HCT116 (cell line): ENCODE measurements around the gene LYRM9. TPM values are rescaled to one million over a fixed set of nuclear protein-coding genes. Genes with fewer than 3 reads are reported as not detected.

Experiments
- ATAC-seq: fragments of 200-7000 bp; cut with Tn5 transposase; 2 replicates; pipeline ENCODE4 v1.9.1; 2020; ENCODE audit warnings: mild to moderate bottlenecking, moderate library complexity
- BruUV-seq: library from RNA; stranded (reverse); fragments of 400-500 nt; replicated peaks from 2 replicates; lab custom pipeline; 2021; lab: Mats Ljungman, UMichigan
- CTCF ChIA-PET: fragments of 300-600 bp; sonication (Branson Sonifier 250); formaldehyde crosslinking; loops from one replicate; lab custom pipeline; 2021; ENCODE audit warnings: antibody characterized with exemption; lab: Charles Lee
- POLR2A ChIA-PET: fragments of 300-600, 350-600 bp; sonication (Branson Sonifier 250); formaldehyde crosslinking; loops from one replicate; lab custom pipeline; 2021; ENCODE audit warnings: antibody characterized with exemption; lab: Charles Lee
- RAD21 ChIA-PET, 2 experiments: fragments of 300-600 bp; sonication (Branson Sonifier 250); formaldehyde crosslinking; loops; one replicate each; lab custom pipeline; 2023; ENCODE audit warnings: low total read pairs in 2 of 2; ENCODE audit not compliant: uncharacterized antibody in 2 of 2, unreplicated experiment in 2 of 2, low non-redundant PET in 1 of 2; lab: Charles Lee
- DNase-seq: peaks from one replicate; pipeline ENCODE4 v3.0.0-alpha.2; 2010; ENCODE audit warnings: low read depth, low spot score
- H2AFZ ChIP-seq: fragments of 200-600 bp; shearing (Covaris generic), sonication (generic); 2 replicates; pipeline ENCODE4 v1.6.1; 2017; ENCODE audit warnings: low read depth, mixed run types, mixed read lengths, antibody characterized with exemption, low read length; ENCODE audit not compliant: poor library complexity, severe bottlenecking
- H3K27ac ChIP-seq: 2 replicates; pipeline ENCODE4 v1.5.1; 2012; ENCODE audit warnings: low read depth, low read length
- H3K27me3 ChIP-seq: fragments of 200-600 bp; sonication (generic); 2 replicates; pipeline ENCODE4 v1.6.1; 2016; ENCODE audit warnings: mixed run types, low read length, mixed read lengths; ENCODE audit not compliant: insufficient read depth
- H3K36me3 ChIP-seq, 2 experiments: fragments of 200-500 bp in 1 of 2; fragments of 200-600 bp in 1 of 2; sonication (Bioruptor generic) in 1 of 2; sonication (generic) in 1 of 2; 2 replicates each; pipeline versions ENCODE4 v1.5.1 to v1.6.1; 2014 to 2016; ENCODE audit warnings: low read length in 2 of 2, inconsistent platforms in 1 of 2, mixed read lengths in 1 of 2, mixed run types in 1 of 2; ENCODE audit not compliant: insufficient read depth in 2 of 2, control insufficient read depth in 1 of 2
- H3K4me1 ChIP-seq, 2 experiments: fragments of 200-600 bp in 1 of 2; sonication (generic) in 1 of 2; 2 replicates each; pipeline versions ENCODE4 v1.5.1 to v1.6.1; 2012 to 2017; ENCODE audit warnings: low read length in 2 of 2, inconsistent platforms in 1 of 2, mild to moderate bottlenecking in 1 of 2, mixed read lengths in 1 of 2, mixed run types in 1 of 2, moderate library complexity in 1 of 2; ENCODE audit not compliant: insufficient read depth in 2 of 2, control insufficient read depth in 1 of 2
- H3K4me2 ChIP-seq: fragments of 200-600 bp; sonication (generic); 2 replicates; pipeline ENCODE4 v1.6.1; 2017; ENCODE audit warnings: mixed run types, low read length, mixed read lengths
- H3K4me3 ChIP-seq, 2 experiments: fragments of 200-600 bp in 1 of 2; sonication (generic) in 1 of 2; replicated peaks in 1 of 2; 2 replicates each; pipeline ENCODE4 v1.5.1; 2011 to 2016; ENCODE audit warnings: low read length in 2 of 2, control low read depth in 1 of 2, low read depth in 1 of 2, mild to moderate bottlenecking in 1 of 2, mixed read lengths in 1 of 2, mixed run types in 1 of 2
- H3K79me2 ChIP-seq: fragments of 200-600 bp; sonication (generic); 2 replicates; pipeline ENCODE4 v1.6.1; 2017; ENCODE audit warnings: mild to moderate bottlenecking, mixed run types, low read length, moderate library complexity, mixed read lengths; ENCODE audit not compliant: insufficient read depth
- H3K9ac ChIP-seq: fragments of 200-600 bp; sonication (generic); 2 replicates; pipeline ENCODE4 v1.6.1; 2016; ENCODE audit warnings: low read length, mixed read lengths
- H3K9me2 ChIP-seq: fragments of 200-600 bp; sonication (generic), shearing (Covaris generic); 2 replicates; pipeline ENCODE4 v1.6.1; 2017; ENCODE audit warnings: mixed run types, mild to moderate bottlenecking, moderate library complexity; ENCODE audit not compliant: insufficient read depth
- H3K9me3 ChIP-seq, 2 experiments: fragments of 200-500 bp in 1 of 2; fragments of 200-600 bp in 1 of 2; sonication (Bioruptor generic) in 1 of 2; sonication (generic) in 1 of 2; 2 replicates each; pipeline ENCODE4 v1.6.1; 2014 to 2017; ENCODE audit warnings: low read length in 2 of 2, mixed read lengths in 2 of 2, inconsistent platforms in 1 of 2, low read depth in 1 of 2, mild to moderate bottlenecking in 1 of 2, mixed run types in 1 of 2, moderate library complexity in 1 of 2; ENCODE audit not compliant: control insufficient read depth in 1 of 2, insufficient read depth in 1 of 2
- H4K20me1 ChIP-seq: fragments of 200-600 bp; sonication (generic), shearing (Covaris generic); 2 replicates; pipeline ENCODE4 v1.6.1; 2017; ENCODE audit warnings: mixed run types, mild to moderate bottlenecking, moderate library complexity; ENCODE audit not compliant: insufficient read depth
- CBX3 ChIP-seq: IDR thresholded peaks from 2 replicates; pipeline ENCODE4 v1.6.1; 2012; ENCODE audit warnings: low read depth
- CEBPB ChIP-seq: IDR thresholded peaks from 2 replicates; pipeline ENCODE4 v1.6.1; 2012; ENCODE audit warnings: low read depth
- ELF1 ChIP-seq: IDR thresholded peaks from 2 replicates; pipeline ENCODE4 v1.6.1; 2012; ENCODE audit warnings: low read depth, borderline replicate concordance
- MAX ChIP-seq: IDR thresholded peaks from 2 replicates; pipeline ENCODE4 v1.6.1; 2012
- POLR2A ChIP-seq: IDR thresholded peaks from 2 replicates; pipeline ENCODE4 v1.7.0; 2011; ENCODE audit warnings: borderline replicate concordance; ENCODE audit not compliant: insufficient read depth, insufficient read length; ENCODE audit errors: extremely low read depth
- POLR2AphosphoS5 ChIP-seq: IDR thresholded peaks from 2 replicates; pipeline ENCODE4 v1.6.1; 2011; ENCODE audit warnings: mild to moderate bottlenecking, low read depth, low read length, moderate library complexity
- REST ChIP-seq: IDR thresholded peaks from 2 replicates; pipeline ENCODE4 v1.6.1; 2012; ENCODE audit warnings: low read depth
- SIN3A ChIP-seq: IDR thresholded peaks from 2 replicates; pipeline ENCODE4 v1.6.1; 2012; ENCODE audit warnings: low read depth
- SP1 ChIP-seq: IDR thresholded peaks from 2 replicates; pipeline ENCODE4 v1.6.1; 2012; ENCODE audit warnings: low read depth
- SRF ChIP-seq: IDR thresholded peaks from 2 replicates; pipeline ENCODE4 v1.6.1; 2012; ENCODE audit warnings: low read depth
- TCF7L2 ChIP-seq: IDR thresholded peaks from 2 replicates; pipeline ENCODE4 v1.7.0; 2011; ENCODE audit warnings: borderline replicate concordance, inconsistent platforms; ENCODE audit not compliant: insufficient read depth, insufficient read length; ENCODE audit errors: extremely low read depth
- YY1 ChIP-seq: IDR thresholded peaks from 2 replicates; pipeline ENCODE4 v1.6.1; 2011; ENCODE audit warnings: low read length, low read depth, moderate library complexity, mild to moderate bottlenecking; ENCODE audit not compliant: insufficient replicate concordance; ENCODE audit errors: extremely low read depth
- ZBTB33 ChIP-seq: IDR thresholded peaks from 2 replicates; pipeline ENCODE4 v1.6.1; 2011; ENCODE audit warnings: mild to moderate bottlenecking, low read length, moderate library complexity; ENCODE audit not compliant: insufficient replicate concordance; ENCODE audit errors: extremely low read depth
- intact Hi-C: fragments of 100-400 bp; cut with micrococcal nuclease; formaldehyde crosslinking; loops from 2 replicates; pipeline ENCODE4 v1.10.0; 2022
- total RNA-seq: library from RNA; stranded (reverse); gene quantifications from one replicate; pipeline ENCODE4 v1.2.1, GENCODE V29; 2021; ENCODE audit not compliant: unreplicated experiment

Gene LYRM9
- total RNA-seq, 1 experiment from 2014 or later: 4.8 TPM

GRCh38 chr17:27855454-27855853 is 37.7 kb downstream of the LYRM9 start (continued):
- TF ChIP-seq REST (no peak), CEBPB (no peak), CBX3 (no peak), POLR2A (no peak), ELF1 (no peak), YY1 (no peak)
- TF ChIP-seq, all 23 proteins: peak for 0

GRCh38 chr17:27854163-27854562 is 39.0 kb downstream of the LYRM9 start:
- POLR2A ChIA-PET: no interaction called here
- H2AFZ ChIP-seq: no peak overlapping the region
- peaks cover 2% of the 10 kb centered on the region; the same call in 1 of the 2 replicates for H3K27me3 ChIP-seq
- H3K9me2 ChIP-seq: no peaks in the 10 kb centered on the region
- no peaks in the 10 kb centered on the region for H3K36me3 ChIP-seq
- H3K4me1 ChIP-seq: no peaks in the 10 kb centered on the region
- H3K79me2 ChIP-seq: no peaks in the 10 kb centered on the region
- H3K27ac ChIP-seq: no peak overlapping the region
- H4K20me1 ChIP-seq: no peaks in the 10 kb centered on the region
- intact Hi-C loops: no loop called here
- CTCF ChIA-PET: no interaction called here
- no peak overlapping the region for H3K4me3 ChIP-seq
- H3K4me2 ChIP-seq: no peak overlapping the region
- H3K9me3 ChIP-seq: no peaks in the 10 kb centered on the region
- RAD21 ChIA-PET: no interaction called here
- no peak overlapping the region for H3K9ac ChIP-seq
- no TSS peak for BruUV-seq
- no peak for DNase-seq
- TF ChIP-seq YY1: no peak
- no peak for TF ChIP-seq TCF7L2
- TF ChIP-seq CEBPB: no peak
- TF ChIP-seq SP1: no peak
- TF ChIP-seq REST: no peak
- TF ChIP-seq POLR2AphosphoS5: no peak
- TF ChIP-seq MAX: no peak
- TF ChIP-seq ZBTB33: no peak
- TF ChIP-seq CBX3: no peak
- TF ChIP-seq SIN3A: no peak
- no peak for TF ChIP-seq SRF
- no peak for TF ChIP-seq ELF1
- no peak for ATAC-seq
